ENCODE data around the gene GNAZ. TPM values are rescaled to one million over a fixed set of nuclear protein-coding genes. Genes with fewer than 3 reads are reported as not detected.

Gene GNAZ
- total RNA-seq, 4 donors from 2014 or later = 0.64 to 9.9 (median 2.6) TPM

GRCh38 chr22:23068096-23068831, 2.1 kb upstream of the GNAZ start:
- WGBS, 2 donors = 74 to 84% methylated on average over 6 to 7 of the region's 8 CpGs

DNA sequence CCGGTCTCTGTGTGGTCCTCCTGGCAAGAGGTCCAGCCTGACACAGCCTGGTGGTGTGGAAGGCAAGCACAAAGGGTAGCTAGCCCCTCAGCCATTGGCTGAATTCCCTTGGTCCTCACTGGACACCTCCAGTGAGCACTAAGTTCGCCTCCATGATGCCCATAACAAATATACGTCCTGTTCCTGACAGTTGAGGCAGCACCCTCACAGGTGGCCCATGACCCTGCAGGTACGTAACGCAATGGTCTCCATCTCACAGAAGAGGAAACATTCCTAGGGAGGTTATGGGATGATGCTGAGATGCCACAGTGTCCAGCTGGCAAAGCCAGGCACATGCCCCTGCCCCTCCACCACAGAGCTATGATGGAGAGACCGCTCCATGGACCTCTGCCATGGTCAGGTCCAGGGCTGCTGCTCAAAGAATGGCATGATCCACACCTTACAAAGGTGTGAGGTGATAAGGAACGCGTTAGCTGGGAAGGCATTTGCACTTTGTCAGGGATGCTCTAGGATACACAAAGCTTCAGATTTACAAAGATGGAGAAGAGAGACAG, 1.4 kb upstream of the GNAZ start:
- 73% methylated on average over 5 to 8 of the region's 8 CpGs for WGBS, 2 donors
- Histone ChIP-seq H3K27me3 (peaks cover 0 to 51% (median 0%) of the 10 kb centered on the region in 4 donors), H3K9me3 (no peaks in the 10 kb centered on the region), H3K36me3 (no peaks in the 10 kb centered on the region), H3K4me1 (peaks cover 6 to 26% (median 11%) of the 10 kb centered on the region in 3 donors), H3K27ac (no peak overlapping the region), H3K4me3 (no peak overlapping the region)
- TF ChIP-seq POLR2A (IDR thresholded peaks at IDR 0.05) = no peak
- TF ChIP-seq, protein P1, sequence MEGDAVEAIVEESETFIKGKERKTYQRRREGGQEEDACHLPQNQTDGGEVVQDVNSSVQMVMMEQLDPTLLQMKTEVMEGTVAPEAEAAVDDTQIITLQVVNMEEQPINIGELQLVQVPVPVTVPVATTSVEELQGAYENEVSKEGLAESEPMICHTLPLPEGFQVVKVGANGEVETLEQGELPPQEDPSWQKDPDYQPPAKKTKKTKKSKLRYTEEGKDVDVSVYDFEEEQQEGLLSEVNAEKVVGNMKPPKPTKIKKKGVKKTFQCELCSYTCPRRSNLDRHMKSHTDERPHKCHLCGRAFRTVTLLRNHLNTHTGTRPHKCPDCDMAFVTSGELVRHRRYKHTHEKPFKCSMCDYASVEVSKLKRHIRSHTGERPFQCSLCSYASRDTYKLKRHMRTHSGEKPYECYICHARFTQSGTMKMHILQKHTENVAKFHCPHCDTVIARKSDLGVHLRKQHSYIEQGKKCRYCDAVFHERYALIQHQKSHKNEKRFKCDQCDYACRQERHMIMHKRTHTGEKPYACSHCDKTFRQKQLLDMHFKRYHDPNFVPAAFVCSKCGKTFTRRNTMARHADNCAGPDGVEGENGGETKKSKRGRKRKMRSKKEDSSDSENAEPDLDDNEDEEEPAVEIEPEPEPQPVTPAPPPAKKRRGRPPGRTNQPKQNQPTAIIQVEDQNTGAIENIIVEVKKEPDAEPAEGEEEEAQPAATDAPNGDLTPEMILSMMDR (IDR thresholded peaks at IDR 0.05) = no peak
- no peak for DNase-seq
- intact Hi-C loops (cut with DNase I) = no loop called here

More at GRCh38 chr22:23068096-23068831, 2.1 kb upstream of the GNAZ start:
- H3K4me1 ChIP-seq = peaks cover 6 to 26% (median 11%) of the 10 kb centered on the region in 3 donors
- H3K27ac ChIP-seq = no peak overlapping the region
- H3K4me3 ChIP-seq = no peak overlapping the region
- no peaks in the 10 kb centered on the region for H3K36me3 ChIP-seq
- DNase-seq = no peak
- intact Hi-C loops (cut with DNase I) = no loop called here
- TF ChIP-seq POLR2A (IDR thresholded peaks at IDR 0.05) = no peak
- TF ChIP-seq, protein P1 (IDR thresholded peaks at IDR 0.05) = no peak
- no peaks in the 10 kb centered on the region for H3K9me3 ChIP-seq
- H3K27me3 ChIP-seq = peaks cover 0 to 49% (median 0%) of the 10 kb centered on the region in 4 donors

- Histone ChIP-seq H3K4me1 (peaks cover 6 to 26% (median 11%) of the 10 kb centered on the region in 3 donors), H3K9me3 (no peaks in the 10 kb centered on the region), H3K27ac (peak overlapping the region in 2 of 4 donors; percentile 34 to 51), H3K27me3 (peaks cover 0 to 51% (median 0%) of the 10 kb centered on the region in 4 donors), H3K4me3 (peak overlapping the region; percentile 35 to 72 (median 55)), H3K36me3 (no peaks in the 10 kb centered on the region)
- intact Hi-C loops (cut with DNase I) = no loop called here
- WGBS, 2 donors = 6 to 7% methylated on average over 15 of the region's 74 CpGs
- TF ChIP-seq, protein P1 (IDR thresholded peaks at IDR 0.05) = no peak
- no peak for TF ChIP-seq POLR2A (IDR thresholded peaks at IDR 0.05)
- DNase-seq = peak; percentile 32
Observed at GRCh38 chr22:23069502-23070357, 589 bp upstream of the GNAZ start.

GRCh38 chr22:23071230-23072076, 1.1 kb downstream of the GNAZ start:
- TF ChIP-seq, protein P1 (IDR thresholded peaks at IDR 0.05) = no peak
- no peak for TF ChIP-seq POLR2A (IDR thresholded peaks at IDR 0.05)
- H3K36me3 ChIP-seq = no peaks in the 10 kb centered on the region
- peak overlapping the region; percentile 8 to 76 (median 40) for H3K27ac ChIP-seq
- H3K27me3 ChIP-seq = peaks cover 0 to 51% (median 0%) of the 10 kb centered on the region in 4 donors
- WGBS, 2 donors = 62 to 72% methylated on average over 16 to 22 of the region's 29 CpGs
- no peaks in the 10 kb centered on the region for H3K9me3 ChIP-seq
- H3K4me3 ChIP-seq = peak overlapping the region; percentile 34 to 72 (median 53)
- no peak for DNase-seq
- intact Hi-C loops (cut with DNase I) = no loop called here
- H3K4me1 ChIP-seq = peaks cover 6 to 26% (median 11%) of the 10 kb centered on the region in 3 donors

Measured in esophagus squamous epithelium (tissue), 5 donors.